Coronary artery (tissue), 2 donors: ENCODE measurements around the gene NR1H4.

ENCODE experiments used
- DNase-seq: peaks from one replicate; pipeline ENCODE4 v3.0.0-alpha.2; 2017; ENCODE audit warnings: low spot score
- H3K27ac ChIP-seq, 2 donors: fragments of 200-600 bp; sonication (generic); one replicate each; pipeline ENCODE4 v1.5.1; 2016 to 2019
- H3K4me3 ChIP-seq: fragments of 200-600 bp; sonication (generic); 2 replicates; pipeline ENCODE4 v1.5.1; 2016; ENCODE audit warnings: mild to moderate bottlenecking, moderate library complexity
- CTCF ChIP-seq: fragments of 200-600 bp; sonication (generic); IDR thresholded peaks from one replicate; pipeline ENCODE4 v1.5.1; 2019; ENCODE audit warnings: antibody characterized with exemption

NR1H4 gene

DNA sequence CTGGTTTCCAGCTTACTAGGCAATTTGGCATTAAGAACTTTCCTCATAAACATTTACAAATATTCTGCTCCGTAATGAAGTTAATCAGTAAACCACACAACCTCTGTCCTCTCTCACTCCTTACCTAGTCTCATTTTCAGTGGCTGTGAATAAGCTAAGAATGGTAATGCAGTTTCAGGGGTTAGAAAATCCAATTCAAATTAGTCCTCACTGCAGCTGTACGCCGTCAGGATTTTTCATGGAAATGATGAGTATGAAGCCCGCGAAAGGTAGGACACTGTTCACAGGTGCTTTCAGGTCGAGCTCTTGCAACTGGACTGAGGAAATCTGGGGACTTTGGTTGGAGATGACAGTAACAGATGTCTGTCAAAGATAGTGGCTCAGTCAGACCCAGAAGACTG, 29.6 kb downstream of the NR1H4 start:
- Histone ChIP-seq H3K4me3 (no peak overlapping the region), H3K27ac (no peak overlapping the region)
- DNase-seq, result no peak
- no peak for TF ChIP-seq CTCF

DNA sequence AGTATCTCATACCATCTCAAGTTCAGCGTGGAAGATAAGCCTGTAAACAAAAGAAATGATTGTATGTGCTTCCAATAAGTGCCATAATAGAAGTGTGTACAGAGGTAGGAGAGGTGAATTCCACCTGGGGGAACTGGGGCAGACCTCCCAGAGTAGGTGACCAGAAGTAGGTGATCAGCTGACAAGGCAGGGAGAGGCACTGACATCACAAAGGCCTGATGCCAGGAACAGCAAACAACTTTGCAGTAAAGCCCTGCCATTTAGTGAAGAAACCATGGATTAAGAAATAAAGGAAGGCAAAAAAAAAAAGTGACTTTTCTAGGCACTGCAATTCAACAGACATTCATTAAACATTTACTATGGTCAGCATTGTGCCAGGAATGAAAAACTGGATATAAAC, 31.1 kb downstream of the NR1H4 start:
- DNase-seq, result no peak
- Histone ChIP-seq H3K27ac (no peak overlapping the region), H3K4me3 (no peak overlapping the region)
- TF ChIP-seq CTCF, result no peak

DNA sequence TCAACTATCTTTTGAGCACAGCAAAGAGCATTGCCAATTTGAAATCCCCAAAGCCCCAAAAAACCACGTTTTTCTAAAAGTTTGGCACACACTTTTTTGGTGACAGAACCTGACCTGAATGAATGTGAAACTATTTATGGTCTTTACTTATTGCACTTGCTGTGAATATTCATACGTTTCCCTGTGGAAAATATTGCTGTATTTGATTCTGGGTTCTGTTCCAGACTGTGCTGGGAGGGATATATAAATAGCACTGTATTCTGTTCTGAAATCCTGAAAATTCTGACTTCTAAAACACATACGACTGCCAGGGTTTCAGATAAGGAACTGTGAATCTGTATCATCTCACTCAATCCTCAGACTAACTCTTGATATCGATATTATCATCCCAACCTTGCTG, 35.1 kb downstream of the NR1H4 start:
- DNase-seq, result no peak
- Histone ChIP-seq H3K27ac (no peak overlapping the region), H3K4me3 (no peak overlapping the region)
- no peak for TF ChIP-seq CTCF

DNA sequence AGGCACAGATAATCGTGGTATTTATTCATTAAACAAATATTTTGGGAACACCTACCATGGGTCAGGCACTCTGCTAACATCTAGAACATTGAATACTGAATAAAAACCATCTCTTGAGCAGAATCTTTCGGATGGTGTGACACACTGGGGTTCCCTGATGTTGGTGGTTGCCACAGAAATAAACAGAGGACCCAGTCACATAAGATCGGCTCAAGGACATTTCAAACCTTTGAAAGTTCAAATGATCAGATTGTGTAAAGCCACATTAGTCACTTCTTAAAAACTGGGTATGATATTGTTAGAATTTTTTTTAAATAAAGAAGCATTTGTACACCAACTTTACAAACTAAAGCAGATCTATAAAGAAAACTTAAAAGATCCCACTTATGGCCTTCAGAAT, 39.0 kb downstream of the NR1H4 start:
- no peak overlapping the region for H3K4me3 ChIP-seq
- H3K27ac ChIP-seq, result no peak overlapping the region
- no peak for TF ChIP-seq CTCF
- DNase-seq, result no peak

DNA sequence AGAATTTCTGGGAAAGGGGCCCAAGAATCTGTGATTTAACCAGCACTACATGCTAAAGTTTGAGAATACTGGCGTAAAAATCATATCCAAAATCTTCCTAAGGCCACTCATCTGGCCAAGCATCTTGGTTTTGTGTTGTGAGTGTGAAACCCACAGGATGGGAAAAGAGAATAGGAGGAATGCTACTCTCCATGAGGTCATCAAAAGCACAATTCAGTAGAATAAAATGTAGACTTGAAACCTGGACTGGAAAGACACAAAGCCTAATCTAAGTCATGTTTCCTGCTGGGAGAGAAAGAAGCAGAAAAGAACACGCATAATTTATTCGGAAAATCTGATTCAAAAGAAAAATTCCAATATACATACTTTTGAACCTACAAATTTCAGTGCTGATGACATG, 42.3 kb downstream of the NR1H4 start:
- Histone ChIP-seq H3K4me3 (no peak overlapping the region), H3K27ac (no peak overlapping the region)
- no peak for DNase-seq
- TF ChIP-seq CTCF, result no peak

DNA sequence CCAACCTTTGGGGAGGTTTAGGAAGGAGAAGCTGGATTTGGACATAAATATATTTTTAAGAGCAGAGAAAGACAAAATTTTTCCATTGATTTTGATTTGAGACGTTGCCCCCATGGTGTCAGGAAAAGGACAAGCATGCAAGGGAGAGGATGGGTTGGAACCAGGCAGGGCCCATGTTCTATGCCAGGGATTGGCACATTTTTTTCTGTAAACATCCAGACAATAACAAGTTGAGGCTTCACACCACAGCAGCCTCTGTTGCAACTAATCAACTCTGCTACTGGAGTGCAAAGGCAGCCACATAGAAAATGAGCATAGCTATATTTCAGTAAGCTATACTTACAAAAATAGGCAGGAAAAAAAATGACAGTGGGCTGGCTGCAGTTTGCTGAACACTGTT, 44.7 kb downstream of the NR1H4 start:
- no peak for TF ChIP-seq CTCF
- DNase-seq, result no peak
- H3K4me3 ChIP-seq, result no peak overlapping the region
- no peak overlapping the region for H3K27ac ChIP-seq

GRCh38 chr12:100520048-100520769, 46.5 kb downstream of the NR1H4 start:
- Histone ChIP-seq H3K4me3 (no peak overlapping the region), H3K27ac (no peak overlapping the region)
- DNase-seq, result no peak
- TF ChIP-seq CTCF, result no peak
